GM23248 (cell line): ENCODE data around the gene FXYD3. TPM values are rescaled to one million over a fixed set of nuclear protein-coding genes. Genes with fewer than 3 reads are reported as not detected.

Experiments
- DNase-seq: peaks from one replicate; pipeline ENCODE4 v3.0.0-alpha.2; 2015
- H2AFZ ChIP-seq: fragments of 200-600 bp; sonication (generic); 2 replicates; pipeline ENCODE4 v1.6.1; 2016; ENCODE audit warnings: antibody characterized with exemption
- H3F3A ChIP-seq: fragments of 200-600 bp; sonication (generic); 2 replicates; pipeline ENCODE4 v1.6.1; 2016; ENCODE audit warnings: mild to moderate bottlenecking, antibody characterized with exemption, mixed run types; ENCODE audit not compliant: insufficient read depth
- H3K27ac ChIP-seq: fragments of 200-600 bp; sonication (generic); 2 replicates; pipeline ENCODE4 v1.5.1; 2016; ENCODE audit warnings: mild to moderate bottlenecking
- H3K27me3 ChIP-seq: fragments of 200-600 bp; sonication (generic); replicated peaks from 2 replicates; pipeline ENCODE4 v1.6.1; 2016; ENCODE audit warnings: mild to moderate bottlenecking; ENCODE audit not compliant: insufficient read depth
- H3K36me3 ChIP-seq: fragments of 200-600 bp; sonication (generic); 2 replicates; pipeline ENCODE4 v1.6.1; 2016; ENCODE audit warnings: low read depth, mild to moderate bottlenecking
- H3K4me1 ChIP-seq: fragments of 200-600 bp; sonication (generic); 2 replicates; pipeline ENCODE4 v1.6.1; 2016; ENCODE audit warnings: mild to moderate bottlenecking; ENCODE audit not compliant: insufficient read depth
- H3K4me2 ChIP-seq: fragments of 200-600 bp; sonication (generic); one replicate; pipeline ENCODE4 v1.6.1; 2016; ENCODE audit warnings: mild to moderate bottlenecking; ENCODE audit not compliant: unreplicated experiment
- H3K4me3 ChIP-seq: fragments of 200-600 bp; sonication (generic); 2 replicates; pipeline ENCODE4 v1.5.1; 2016; ENCODE audit warnings: mild to moderate bottlenecking
- H3K79me2 ChIP-seq: fragments of 200-600 bp; sonication (generic); 2 replicates; pipeline ENCODE4 v1.6.1; 2016; ENCODE audit warnings: mild to moderate bottlenecking; ENCODE audit not compliant: insufficient read depth
- H3K9ac ChIP-seq: fragments of 200-600 bp; sonication (generic); 2 replicates; pipeline ENCODE4 v1.6.1; 2016; ENCODE audit warnings: mild to moderate bottlenecking
- H3K9me2 ChIP-seq: fragments of 200-600 bp; sonication (generic); 2 replicates; pipeline ENCODE4 v1.6.1; 2016; ENCODE audit warnings: mixed run types, mild to moderate bottlenecking, moderate library complexity; ENCODE audit not compliant: insufficient read depth
- H3K9me3 ChIP-seq: fragments of 200-600 bp; sonication (generic); one replicate; pipeline ENCODE4 v1.6.1; 2017; ENCODE audit warnings: low read depth
- H4K20me1 ChIP-seq: fragments of 200-600 bp; sonication (generic); 2 replicates; pipeline ENCODE4 v1.6.0; 2016; ENCODE audit not compliant: insufficient read depth
- EZH2 ChIP-seq: fragments of 200-600 bp; sonication (generic); IDR thresholded peaks from 2 replicates; pipeline ENCODE4 v1.6.1; 2018; ENCODE audit warnings: antibody characterized with exemption, mild to moderate bottlenecking; ENCODE audit not compliant: insufficient read depth, poor library complexity, severe bottlenecking
- EZH2phosphoT487 ChIP-seq: fragments of 200-600 bp; sonication (generic); IDR thresholded peaks from 2 replicates; pipeline ENCODE4 v1.6.1; 2018; ENCODE audit warnings: antibody characterized with exemption, moderate library complexity, mild to moderate bottlenecking, low read depth; ENCODE audit not compliant: insufficient read depth
- WGBS, 2 experiments: methylation state at CpG; one replicate each; pipeline ENCODE4 v1.1.6; 2015 to 2017; ENCODE audit warnings: low lambda C conversion rate in 2 of 2, low coverage in 1 of 2; ENCODE audit errors: missing lambda C conversion rate in 2 of 2; 5-methylcytosine and 5-hydroxymethylcytosine counted together
- in situ Hi-C: fragments of 300-500 bp; cut with MboI; formaldehyde crosslinking; loops from 2 replicates; pipeline ENCODE4 v1.15.0; 2020
- polyA plus RNA-seq: library from polyadenylated mRNA; unstranded; fragments of >200 nt; fragmentation: Nextera tagmentation; extraction: Ambion mirVana; gene quantifications from 2 replicates; pipeline ENCODE4 v1.2.1, GENCODE V29; 2016
- total RNA-seq: library from RNA; depleted of rRNA; stranded (reverse); fragments of >200 nt; shearing (Covaris generic); gene quantifications from 2 replicates; pipeline ENCODE4 v1.2.3, GENCODE V29; 2014

Gene FXYD3
- total and polyA plus RNA-seq, 2 experiments from 2014 or later: not detected

DNA sequence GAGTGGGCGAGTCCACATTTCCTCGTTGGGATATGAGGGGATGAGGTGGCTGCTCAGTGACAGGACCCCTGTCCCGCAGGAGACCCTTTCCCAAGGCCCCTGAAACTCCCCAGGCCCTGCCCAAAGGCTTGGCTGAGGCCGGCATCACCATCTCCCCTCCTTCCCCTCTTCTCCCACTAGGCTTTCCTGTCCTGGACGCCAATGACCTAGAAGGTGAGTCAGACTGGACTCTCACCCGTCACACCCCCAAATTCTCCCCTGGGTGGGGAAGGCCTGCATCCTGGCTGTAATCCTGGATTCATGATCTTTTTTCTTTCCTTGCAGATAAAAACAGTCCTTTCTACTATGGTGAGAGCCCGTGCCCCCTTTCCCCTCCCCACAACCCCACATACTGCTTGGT, 5.3 kb downstream of the FXYD3 start:
- Histone ChIP-seq H3K9me3 (no peaks in the 10 kb centered on the region), H3K36me3 (no peaks in the 10 kb centered on the region), H3K4me3 (no peak overlapping the region), H3K4me1 (peaks cover 20% of the 10 kb centered on the region), H3K4me2 (peak overlapping the region; percentile 18), H4K20me1 (no peaks in the 10 kb centered on the region), H3K79me2 (no peaks in the 10 kb centered on the region), H3K9me2 (no peaks in the 10 kb centered on the region), H3K27ac (peak overlapping the region; percentile 13; the same call in 1 of the 2 replicates), H3K27me3 (no peaks in the 10 kb centered on the region), H2AFZ (peak overlapping the region; percentile 7; the same call in 1 of the 2 replicates), H3K9ac (no peak overlapping the region), H3F3A (no peaks in the 10 kb centered on the region)
- TF ChIP-seq EZH2phosphoT487 (no peak), EZH2 (no peak)
- 48 to 54% methylated on average over 6 to 7 of the region's 7 CpGs for WGBS, 2 experiments
- in situ Hi-C loops: no loop called here
- peak; percentile 42 for DNase-seq

DNA sequence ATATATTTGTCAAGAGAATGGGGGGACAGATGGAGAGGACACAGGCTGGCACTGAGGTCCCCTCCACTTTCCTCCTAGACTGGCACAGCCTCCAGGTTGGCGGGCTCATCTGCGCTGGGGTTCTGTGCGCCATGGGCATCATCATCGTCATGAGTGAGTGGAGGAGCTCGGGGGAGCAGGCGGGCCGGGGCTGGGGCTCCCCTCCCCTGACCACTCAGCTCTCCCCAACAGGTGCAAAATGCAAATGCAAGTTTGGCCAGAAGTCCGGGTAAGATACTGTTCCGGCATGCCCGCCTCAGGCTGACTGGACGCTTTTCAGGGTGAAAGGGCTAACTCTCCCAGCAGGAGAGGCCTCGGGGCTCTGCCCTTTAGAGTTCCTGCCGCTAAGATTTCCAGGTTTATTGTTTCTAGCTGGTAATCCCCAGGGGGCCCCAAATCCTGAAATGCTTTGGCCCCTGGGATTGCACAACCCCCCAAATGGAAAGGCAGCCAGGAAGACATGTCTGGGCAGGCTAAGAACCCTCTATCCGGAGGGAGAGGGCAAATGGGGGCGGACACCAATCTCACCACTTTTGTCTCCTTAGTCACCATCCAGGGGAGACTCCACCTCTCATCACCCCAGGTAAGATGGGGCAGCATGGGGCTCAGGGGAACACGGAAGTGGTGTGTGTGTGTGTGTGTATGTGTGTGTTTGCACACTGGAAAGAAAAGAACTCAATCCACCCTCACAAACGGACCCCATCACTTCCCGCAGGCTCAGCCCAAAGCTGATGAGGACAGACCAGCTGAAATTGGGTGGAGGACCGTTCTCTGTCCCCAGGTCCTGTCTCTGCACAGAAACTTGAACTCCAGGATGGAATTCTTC, 7.3 kb downstream of the FXYD3 start:
- Histone ChIP-seq H3K9me2 (no peaks in the 10 kb centered on the region), H3K27me3 (no peaks in the 10 kb centered on the region), H3F3A (no peaks in the 10 kb centered on the region), H3K27ac (peak overlapping the region; percentile 71), H3K9ac (no peak overlapping the region), H3K4me3 (no peak overlapping the region; the same call in 1 of the 2 replicates), H3K79me2 (no peaks in the 10 kb centered on the region), H4K20me1 (no peaks in the 10 kb centered on the region), H3K9me3 (no peaks in the 10 kb centered on the region), H3K36me3 (no peaks in the 10 kb centered on the region), H2AFZ (peak overlapping the region; percentile 88), H3K4me1 (peaks cover 20% of the 10 kb centered on the region), H3K4me2 (peak overlapping the region; percentile 79)
- no peak for DNase-seq
- WGBS, 2 experiments: 81 to 82% methylated on average over 19 of the region's 19 CpGs
- in situ Hi-C loops: no loop called here
- TF ChIP-seq EZH2 (no peak), EZH2phosphoT487 (no peak)

DNA sequence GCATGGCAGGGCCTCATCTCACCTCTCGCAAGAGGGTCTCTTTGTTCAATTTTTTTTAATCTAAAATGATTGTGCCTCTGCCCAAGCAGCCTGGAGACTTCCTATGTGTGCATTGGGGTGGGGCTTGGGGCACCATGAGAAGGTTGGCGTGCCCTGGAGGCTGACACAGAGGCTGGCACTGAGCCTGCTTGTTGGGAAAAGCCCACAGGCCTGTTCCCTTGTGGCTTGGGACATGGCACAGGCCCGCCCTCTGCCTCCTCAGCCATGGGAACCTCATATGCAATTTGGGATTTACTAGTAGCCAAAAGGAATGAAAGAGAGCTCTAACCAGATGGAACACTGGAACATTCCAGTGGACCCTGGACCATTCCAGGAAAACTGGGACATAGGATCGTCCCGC, 8.0 kb downstream of the FXYD3 start:
- WGBS, 2 experiments: 12 to 21% methylated on average over 5 of the region's 5 CpGs
- Histone ChIP-seq H3F3A (no peaks in the 10 kb centered on the region), H3K36me3 (no peaks in the 10 kb centered on the region), H3K27ac (peak overlapping the region; percentile 71), H2AFZ (peak overlapping the region; percentile 88), H3K79me2 (no peaks in the 10 kb centered on the region), H3K4me1 (peaks cover 20% of the 10 kb centered on the region), H3K9me2 (no peaks in the 10 kb centered on the region), H3K27me3 (no peaks in the 10 kb centered on the region), H3K4me2 (peak overlapping the region; percentile 79), H3K9me3 (no peaks in the 10 kb centered on the region), H3K9ac (peak overlapping the region; percentile 85), H3K4me3 (peak overlapping the region; percentile 79), H4K20me1 (no peaks in the 10 kb centered on the region)
- in situ Hi-C loops: no loop called here
- TF ChIP-seq EZH2phosphoT487: no peak
- no peak for TF ChIP-seq EZH2
- peak; percentile 85 for DNase-seq

GRCh38 chr19:35124098-35125060, 8.8 kb downstream of the FXYD3 start:
- peak overlapping the region; percentile 79 for H3K4me3 ChIP-seq
- H3K9me2 ChIP-seq: no peaks in the 10 kb centered on the region
- peak overlapping the region; percentile 71 for H3K27ac ChIP-seq
- no peaks in the 10 kb centered on the region for H3K79me2 ChIP-seq
- no peaks in the 10 kb centered on the region for H3F3A ChIP-seq
- H3K27me3 ChIP-seq: no peaks in the 10 kb centered on the region
- in situ Hi-C loops: no loop called here
- peak overlapping the region; percentile 79 for H3K4me2 ChIP-seq
- peak overlapping the region; percentile 88 for H2AFZ ChIP-seq
- peaks cover 20% of the 10 kb centered on the region for H3K4me1 ChIP-seq
- H3K9ac ChIP-seq: peak overlapping the region; percentile 85
- peak; percentile 98 for DNase-seq
- H4K20me1 ChIP-seq: no peaks in the 10 kb centered on the region
- H3K9me3 ChIP-seq: no peaks in the 10 kb centered on the region
- TF ChIP-seq EZH2phosphoT487: no peak
- TF ChIP-seq EZH2: no peak
- no peaks in the 10 kb centered on the region for H3K36me3 ChIP-seq
- 2 to 3% methylated on average over 42 of the region's 42 CpGs for WGBS, 2 experiments
